Stimulated activated CD4-positive, alpha-beta T cell treated with anti-CD3 and anti-CD28 coated beads, Interleukin-4, amount 100 ng/mL, for 48 hours (primary cell): ENCODE data around the gene GLB1L.
A peak's percentile ranks its signal among the peaks of the same experiment; 100 is the strongest.

Source experiments
- DNase-seq, 2 donors: peaks; one replicate each; pipeline ENCODE4 v3.0.0-alpha.2; 2020; ENCODE audit warnings: low read depth in 2 of 2

GLB1L gene

DNA sequence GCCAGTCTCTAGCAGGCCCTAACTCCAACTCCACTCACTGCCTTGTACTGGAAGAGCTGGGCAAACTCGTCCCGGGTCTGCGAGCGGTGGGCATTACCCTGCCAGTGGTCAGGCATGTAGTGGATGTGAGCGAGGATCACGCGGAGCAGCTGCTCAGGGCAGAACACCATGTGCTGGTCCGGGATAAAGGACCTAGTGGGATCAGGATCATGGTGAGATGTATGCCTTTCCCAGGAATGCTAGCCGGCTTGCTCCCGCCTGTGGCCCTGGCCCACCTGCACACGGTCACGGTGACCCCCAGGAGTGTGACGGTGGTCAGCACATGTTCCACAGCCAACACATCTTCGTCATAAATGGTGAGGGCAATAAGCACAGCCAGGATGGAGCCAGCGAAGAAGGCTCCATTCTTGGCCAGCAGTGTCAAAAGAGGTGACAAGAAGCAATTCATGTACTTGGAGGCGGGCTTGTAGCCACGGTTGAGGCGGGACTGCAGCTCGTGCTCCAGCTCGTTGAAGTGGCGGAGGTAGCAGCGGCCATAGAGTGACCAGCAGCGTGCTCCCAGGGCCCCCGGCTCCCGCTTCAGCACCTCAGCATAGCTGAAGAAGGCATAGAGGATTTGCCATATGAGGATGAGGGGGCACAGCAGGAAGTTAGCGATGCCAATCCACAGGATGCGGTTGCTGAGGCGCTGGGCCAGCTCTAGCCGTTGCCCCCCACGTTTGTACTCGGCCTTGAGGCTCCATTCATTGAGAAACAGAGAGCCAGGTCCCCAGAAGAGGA, 21.2 kb downstream of the GLB1L start:
- no peak for DNase-seq

DNA sequence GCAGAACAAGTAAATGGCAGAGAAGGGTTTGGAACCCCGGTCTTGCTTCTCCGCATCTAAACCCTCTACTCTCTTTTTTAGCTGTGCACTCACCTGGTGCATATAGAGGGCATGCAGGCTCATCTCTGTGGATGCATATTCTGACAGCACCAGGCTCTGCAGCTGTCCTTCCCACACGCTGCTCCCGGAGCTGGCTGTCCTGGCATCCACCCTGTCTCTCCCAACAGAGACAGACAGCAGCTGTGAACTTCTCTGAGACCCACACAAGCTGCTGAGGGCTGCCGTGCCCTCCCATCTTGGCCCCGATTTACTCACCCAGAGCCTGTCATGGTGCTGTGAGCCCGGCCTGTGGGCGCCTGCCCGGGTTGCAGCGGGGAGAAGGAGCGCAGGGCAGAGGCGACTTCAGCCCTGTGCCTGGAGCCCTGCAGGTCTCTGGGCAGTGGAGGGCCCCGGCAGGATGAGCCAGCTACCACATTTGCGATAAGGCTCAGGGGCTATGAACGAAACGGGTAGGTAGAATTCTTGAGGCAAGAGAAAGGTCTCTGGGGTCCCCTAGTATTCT, 23.2 kb downstream of the GLB1L start:
- no peak for DNase-seq

DNA sequence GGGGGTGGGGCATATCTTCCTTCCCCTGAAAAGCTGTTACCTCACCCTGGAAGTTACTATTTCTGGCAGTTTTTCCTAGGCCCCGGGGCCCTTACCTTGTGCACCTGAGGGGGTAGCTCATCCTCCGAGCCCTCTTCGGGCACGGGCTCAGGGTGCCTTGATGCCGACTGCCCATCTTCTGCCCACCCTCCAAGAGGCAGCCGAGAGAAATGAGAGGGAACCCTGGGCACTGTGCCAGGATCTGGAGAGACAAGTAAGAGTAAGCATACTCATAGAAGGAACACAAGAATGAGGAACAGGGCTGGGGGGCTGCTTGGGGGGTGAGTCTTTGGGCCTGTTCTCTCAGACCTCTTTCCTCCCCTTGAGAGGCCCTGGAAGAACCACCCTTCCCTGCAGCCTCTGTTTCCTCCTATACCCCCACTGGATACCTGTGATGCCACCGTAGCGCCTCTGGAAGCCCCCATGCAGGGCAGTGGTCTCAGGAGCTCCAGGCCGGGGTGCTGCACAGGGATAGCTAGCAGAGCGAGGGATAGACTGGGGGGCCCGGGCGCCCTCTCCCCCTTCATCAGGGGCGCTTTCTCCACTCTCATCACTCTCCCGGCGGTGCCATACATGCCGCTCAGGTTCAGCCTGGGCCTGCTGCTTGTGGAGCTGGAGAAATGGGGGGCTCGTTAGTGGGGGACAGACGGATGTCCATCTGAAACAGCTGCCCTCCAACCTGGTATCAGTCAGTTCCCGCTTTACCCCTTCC, 24.4 kb downstream of the GLB1L start:
- DNase-seq = no peak

DNA sequence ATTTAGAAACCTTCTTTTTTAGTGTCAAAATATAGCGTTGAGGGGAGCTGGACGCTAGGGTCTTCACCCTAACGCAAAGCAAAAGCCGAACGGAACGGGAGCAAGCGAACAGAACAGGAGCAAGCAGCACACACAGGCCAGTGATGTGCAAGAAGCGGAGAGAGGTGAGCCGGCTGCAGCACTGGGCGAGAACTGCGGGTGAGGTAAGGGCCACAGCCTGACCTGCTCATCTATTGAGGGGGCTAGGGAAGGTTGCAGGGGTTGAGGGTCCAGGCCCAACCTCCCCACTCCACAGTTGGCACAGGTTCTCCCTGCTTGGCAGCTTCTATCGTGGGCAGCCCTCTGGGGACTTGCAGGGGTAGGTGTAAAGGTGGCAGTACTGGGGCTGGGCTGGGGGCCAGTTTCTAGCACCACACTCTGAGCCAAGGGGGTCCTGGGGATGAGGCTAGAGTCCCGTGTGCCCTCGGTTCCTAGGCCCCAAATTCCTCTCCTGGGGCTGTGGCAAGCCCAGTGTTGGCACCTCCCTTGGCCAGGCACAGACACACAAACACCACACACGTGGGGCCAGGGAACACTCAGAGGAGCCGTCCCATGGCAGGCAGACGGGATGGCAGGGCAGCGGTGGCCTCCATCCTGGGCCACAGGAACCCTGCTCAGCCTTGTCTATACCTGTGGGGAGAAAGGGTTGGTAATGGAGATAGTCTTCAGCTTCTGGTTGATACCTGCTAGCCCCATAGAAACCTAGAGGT, 25.3 kb downstream of the GLB1L start:
- no peak for DNase-seq

DNA sequence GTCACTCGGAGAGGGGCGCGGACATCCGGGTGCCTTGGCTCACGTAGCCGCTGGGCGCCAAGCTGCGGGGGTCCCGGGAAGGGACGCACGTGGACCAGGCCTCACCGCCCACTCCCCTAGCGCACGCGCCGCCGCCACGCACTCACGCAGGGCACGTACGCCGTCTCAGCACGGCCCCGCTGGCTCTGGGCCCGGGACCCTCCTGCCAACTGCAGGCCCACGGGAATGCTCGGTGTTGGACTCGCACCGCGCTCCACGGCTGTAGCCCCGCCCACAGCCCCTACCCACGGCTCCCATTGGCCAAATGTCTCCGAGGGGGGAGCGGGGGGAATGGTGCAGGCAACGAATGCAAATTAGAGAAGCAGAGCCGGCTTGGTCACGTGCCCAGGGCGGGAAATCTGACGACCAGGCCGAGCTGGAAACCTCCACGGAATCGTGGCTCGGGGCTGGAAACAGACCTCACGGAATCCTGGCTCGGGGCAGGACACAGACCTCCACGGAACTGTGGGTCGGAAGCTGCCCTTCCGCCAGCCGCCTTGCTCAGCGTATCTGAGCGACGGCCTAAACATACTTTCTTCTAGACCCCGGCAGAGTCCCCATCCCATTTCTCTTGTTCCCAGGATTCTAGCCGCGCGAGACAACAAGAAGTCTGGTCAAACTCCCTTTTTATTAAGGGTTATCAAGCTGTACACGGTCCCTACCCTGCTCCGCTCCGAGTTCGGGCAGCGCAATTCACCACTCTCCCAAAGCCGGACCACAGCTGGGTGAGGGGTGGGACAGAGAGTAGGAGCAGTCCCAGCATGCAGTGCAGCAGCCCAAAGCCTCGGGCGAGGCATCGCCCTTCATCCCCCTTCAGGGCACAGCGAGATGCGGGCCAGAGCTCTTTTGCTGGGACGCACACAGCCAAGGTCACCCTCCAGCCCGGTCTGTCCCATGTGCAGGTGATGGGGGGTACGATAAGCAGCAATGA, 26.2 kb downstream of the GLB1L start, which contains the start of gene ABCB6:
TSS of gene ABCB6 (minus strand) at position 227 of the 970 bp plus-strand sequence. CDS start 285 bp downstream, outside the sequence.
- peak; percentile 87 for DNase-seq

DNA sequence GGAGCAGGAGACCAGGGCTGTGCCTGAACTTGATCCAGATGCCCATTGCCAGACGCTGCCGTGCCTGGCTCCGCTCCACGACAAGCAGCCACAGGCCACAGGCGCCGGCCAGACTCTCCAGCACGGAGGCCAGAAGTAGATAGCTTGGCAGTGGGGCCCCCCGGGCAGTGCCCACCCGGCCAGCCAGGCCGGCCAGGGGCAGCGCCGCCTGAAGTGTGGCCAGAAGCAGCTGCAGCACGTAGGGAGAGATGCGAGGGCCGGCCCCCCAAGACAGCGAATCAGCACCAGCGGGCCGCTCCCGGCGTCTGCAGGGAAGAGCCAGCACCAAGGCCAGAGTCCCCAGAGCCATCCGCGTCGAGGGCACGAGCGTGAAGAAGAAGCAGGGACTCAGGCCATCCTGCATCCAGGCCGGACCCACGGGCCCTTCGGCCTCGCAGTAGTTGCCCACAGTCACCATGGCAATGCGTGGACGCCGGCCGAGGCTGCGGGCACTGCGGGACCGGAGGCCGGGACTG, 27.0 kb downstream of the GLB1L start:
- no peak for DNase-seq

DNA sequence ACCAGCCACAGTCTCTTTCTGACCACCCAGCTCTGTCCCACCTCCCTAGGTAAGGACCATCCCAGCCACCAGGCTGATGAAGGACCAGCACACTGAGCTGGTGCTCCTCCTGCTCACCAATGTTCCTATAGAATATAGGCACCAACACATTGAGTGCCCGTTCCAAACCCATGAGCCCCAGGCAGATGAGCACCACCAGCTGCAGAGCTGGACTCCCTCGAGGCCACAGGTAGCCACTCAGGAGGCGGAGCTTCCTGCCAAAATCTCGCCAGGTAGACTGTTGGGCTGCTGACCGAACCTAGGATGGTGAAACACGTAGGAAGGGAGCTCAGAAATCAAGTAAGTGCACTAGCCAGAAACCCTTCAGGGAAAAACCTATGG, 28.7 kb downstream of the GLB1L start:
- DNase-seq = no peak

DNA sequence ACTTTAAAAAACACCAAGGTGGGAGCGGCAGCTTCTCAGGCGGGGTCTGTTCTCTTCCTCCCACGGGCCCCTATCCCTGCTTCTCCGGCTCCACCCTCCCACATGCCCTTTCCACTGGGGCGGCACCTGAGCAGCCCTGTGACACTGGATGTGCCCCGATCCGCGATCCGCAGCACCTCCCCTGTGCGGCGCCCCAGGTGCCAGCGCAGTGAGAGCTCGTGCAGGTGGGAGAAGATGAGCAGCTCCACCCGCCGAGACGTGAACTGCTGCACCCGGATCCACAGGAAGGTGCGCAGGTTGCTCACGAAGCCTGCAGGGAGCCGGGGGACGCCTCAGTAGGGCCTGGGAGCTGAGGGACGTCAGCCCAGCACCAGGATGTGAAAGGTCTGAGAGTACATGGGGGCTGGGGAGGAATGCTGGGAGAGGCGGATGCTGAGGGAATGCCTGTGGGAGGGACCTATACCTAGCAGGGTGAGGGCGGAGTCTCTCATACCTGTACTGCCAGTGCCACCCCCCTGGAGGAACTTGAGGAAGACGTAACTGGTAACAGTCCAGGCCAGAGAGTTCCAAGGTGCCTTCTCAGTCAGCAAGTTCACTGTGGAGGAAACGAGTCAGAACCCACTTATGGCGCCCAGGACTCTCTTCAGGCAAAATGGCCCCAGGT, 29.2 kb downstream of the GLB1L start:
- DNase-seq = no peak

DNA sequence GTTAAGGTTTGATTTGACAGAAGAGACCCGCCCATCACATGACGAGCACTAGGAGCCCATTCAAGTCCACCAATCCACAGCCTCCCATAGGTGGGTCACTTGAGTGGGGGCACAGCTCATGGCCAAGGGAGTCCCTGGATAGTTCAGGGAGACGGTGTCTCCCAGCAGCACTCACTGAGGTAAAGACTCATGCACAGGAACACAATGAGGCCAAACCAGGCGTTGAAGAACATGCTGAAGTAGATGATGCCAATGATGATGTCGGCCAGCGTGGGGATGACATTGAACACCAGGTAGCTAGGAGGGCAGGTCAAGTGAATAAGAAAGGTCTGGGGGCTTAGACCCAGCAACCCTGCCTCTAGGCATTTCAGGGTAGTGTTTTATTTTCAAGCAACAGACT, 30.5 kb downstream of the GLB1L start:
- DNase-seq = no peak

DNA sequence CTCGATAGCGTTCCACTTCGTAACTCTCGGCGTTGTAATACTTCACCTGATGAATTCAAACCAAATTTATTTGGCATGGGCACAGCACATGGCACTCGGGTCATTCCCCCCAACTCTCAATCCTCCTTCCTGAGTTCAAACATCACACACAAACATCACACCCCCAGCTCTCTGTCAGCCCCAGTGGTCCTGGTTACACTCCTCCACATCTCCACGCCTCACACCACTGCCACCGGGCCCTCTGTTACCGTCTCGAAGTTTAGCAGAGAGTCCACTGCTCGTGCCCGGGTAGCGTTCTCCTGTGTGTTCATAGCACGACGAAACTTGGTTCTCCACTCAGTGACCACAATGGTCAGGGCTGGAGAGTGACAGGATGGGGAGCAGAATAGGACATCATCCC, 31.1 kb downstream of the GLB1L start:
- no peak for DNase-seq

DNA sequence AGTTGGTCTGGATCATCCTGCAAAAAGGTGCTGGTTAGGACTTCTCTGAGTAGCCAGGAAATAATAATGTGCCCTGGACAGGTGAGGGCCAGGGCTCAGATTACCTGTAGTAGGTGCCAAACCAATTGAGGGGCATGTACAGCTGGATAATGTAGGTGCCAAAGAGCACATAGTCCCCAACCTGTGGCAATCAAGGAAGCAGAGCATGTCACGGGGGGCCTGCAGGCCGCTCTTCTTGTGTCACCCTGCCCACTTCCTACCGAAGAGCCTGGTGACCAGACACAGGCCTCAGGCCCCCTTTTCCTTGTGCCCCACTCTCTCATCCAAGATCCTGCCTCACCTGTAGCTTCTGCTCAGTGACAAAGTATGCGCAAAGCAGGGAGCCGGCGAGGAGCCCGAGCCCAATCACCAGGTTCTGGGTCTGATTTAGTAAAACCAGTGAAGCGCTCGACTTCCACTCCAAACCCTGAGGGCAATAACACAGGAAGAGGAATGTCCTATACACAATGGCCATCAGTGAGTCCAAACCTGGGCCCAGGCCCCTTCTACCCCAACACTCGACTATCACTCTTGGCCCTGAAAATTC, 31.7 kb downstream of the GLB1L start:
- no peak for DNase-seq

DNA sequence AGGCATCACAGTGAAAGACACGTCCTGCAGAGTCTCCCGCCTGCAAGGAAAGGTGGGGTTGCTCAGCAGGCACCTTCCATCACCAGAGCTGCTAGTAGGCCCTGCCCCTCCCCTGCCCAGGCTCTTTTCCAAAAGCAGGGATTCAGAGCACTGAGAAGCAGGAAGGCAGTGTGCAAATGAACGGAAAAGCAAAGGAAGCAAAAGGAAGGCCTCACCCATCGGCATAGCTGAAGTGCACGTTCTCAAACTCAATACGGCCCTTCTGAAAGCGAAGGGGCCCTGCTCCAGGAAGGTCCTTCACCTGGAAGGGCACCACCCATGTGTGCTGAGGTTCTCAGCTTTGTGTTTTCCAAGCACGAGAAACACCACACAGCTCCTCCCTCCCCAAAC, 32.2 kb downstream of the GLB1L start:
- no peak for DNase-seq

DNA sequence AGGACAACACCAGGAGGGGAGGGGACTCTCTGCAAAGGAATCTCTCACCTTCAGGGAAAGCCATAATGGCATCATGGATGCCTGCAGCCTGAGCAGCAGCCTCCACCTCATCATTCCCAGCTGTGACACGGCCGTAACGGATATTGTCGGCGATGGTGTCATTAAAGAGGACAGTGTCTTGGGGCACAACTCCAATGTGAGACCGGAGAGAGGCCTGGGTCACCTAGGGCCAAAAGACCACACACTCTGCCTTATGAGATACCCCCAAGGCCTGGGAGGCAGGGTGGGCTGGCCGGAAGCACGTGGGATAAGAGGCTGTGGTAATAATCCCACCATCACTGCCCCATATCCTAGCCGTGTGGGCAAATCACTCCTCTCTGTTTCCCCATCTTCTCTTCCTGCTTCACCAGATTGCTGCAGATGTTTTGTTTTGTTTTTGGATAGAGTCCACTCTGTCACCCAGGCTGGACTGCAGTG, 34.3 kb downstream of the GLB1L start:
- DNase-seq = no peak

DNA sequence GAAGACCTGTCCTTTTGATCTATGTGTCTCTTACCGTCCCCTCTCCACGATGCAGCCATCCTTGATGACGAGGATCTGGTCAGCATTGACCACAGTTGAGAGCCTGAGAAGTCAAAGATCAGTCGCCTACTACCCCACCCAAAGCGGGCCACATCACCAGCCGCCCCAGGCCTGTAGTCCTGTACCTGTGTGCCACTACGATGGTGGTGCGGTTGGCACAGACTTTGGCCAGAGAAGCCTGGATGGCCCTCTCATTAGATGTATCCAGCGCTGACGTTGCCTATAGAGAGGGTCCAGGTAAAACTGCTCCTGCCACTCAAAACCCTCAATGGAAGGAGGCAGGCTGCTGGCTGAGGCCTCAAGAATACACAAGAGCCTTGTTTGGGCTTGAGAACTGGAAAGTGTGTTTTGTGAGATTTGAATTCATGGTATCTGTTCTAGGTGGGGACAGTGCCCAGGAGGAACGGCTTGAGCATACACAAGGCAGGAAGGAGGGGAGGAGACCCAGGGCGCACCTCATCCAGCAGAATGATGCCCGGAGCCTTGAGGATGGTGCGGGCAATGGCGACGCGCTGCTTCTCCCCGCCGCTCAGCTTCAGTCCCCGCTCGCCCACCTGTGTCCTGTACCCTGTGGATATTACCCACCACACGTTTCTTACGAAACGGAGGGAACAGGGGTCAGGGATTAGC, 34.9 kb downstream of the GLB1L start:
- DNase-seq = no peak

DNA sequence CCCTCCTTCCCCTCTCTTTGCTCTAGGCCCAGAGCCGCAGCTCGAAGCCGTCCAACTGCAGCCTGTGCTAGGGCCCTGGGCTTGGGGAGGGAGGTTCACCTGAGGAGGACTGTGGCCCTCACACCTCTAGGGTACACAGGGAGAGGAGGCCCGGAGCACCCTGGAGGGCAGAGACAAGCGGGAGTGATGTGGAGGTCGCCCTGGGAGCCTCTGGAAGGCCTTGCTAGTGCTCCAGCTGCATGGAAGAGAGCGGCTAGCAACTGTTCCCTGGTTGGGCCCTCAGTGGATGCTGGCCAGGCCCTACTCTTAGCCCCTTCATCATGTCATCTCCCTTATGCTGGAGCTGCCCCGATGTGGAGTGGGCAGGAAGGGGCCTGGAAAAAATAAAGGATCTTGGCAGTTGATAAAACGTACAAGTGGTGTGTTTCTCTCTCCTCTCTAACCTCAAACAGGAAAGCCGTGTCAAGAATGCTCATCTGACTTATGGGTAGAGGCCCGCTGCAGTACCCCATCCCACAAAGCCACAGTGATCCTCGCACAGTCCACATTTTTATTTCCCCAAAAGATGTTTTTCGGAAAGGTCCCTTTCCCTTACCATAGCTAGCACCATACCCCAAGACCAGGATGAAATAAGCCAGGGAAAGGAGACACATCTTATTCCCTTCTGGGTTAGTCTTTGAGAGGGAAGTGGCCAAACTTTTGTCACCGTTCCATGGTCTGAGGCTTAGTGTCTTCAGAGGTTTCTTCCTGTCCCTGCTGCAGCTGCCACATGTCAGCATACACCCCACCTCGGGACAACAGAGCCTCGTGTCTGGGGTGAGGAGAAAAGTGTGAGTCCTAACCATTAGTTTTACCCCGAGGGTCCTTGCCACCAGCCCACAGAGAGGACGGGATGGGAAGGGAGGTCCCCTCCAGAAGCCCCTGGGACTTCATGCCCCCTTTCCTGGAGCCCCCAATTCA, 35.7 kb downstream of the GLB1L start:
- no peak for DNase-seq

DNA sequence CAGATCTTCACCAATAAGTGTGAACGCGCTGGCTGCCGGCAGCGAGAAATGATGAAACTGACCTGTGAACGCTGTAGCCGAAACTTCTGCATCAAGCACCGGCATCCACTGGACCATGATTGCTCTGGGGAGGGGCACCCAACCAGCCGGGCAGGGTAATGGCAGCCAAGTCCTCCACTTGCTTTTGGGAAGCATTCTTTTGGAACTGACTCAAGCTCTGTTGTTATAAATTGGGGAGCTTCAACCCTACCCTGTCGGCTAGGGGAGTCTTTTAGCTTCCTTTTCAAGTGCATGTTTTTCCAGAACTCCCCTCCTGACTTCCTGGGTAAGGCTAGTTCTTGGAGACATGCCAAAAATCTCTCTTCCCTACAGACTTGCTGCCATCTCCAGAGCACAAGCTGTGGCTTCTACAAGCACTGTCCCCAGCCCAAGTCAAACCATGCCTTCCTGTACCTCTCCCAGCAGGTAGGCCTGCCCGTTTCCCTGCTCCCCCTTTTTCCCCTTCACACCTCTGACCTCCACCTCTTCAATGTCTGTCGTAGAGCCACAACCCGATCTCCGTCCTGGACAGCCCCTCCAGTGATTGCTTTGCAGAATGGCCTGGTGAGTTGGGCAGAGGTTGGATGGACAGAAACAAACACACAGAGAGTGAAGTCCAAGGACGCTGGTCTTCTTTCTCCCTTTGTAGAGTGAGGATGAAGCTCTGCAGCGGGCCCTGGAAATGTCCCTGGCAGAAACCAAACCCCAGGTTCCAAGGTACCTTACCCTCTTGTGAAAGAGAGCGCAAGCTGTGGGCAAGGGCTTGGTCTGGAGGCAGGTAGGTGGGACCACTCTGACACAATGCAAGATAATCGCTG, 37.1 kb downstream of the GLB1L start:
- no peak for DNase-seq
